H1 (cell line): Measurements from ENCODE around the gene KIF25. TPM values are rescaled to one million over a fixed set of nuclear protein-coding genes. Genes with fewer than 3 reads are reported as not detected.

Experiments used
- ATF2 ChIP-seq: IDR thresholded peaks from 2 replicates; pipeline ENCODE4 v1.6.1; 2012; ENCODE audit warnings: low read length, inconsistent platforms
- KDM1A ChIP-seq: fragments of 200-600, 300-600 bp; sonication (generic); IDR thresholded peaks from 2 replicates; pipeline ENCODE4 v1.7.1; 2016; ENCODE audit warnings: mild to moderate bottlenecking, low read length, borderline replicate concordance
- polyA plus RNA-seq, 7 experiments: library from polyadenylated mRNA; depleted of rRNA in 3 of 7; stranded (reverse) in 5 of 7; unstranded in 2 of 7; fragments of >200 nt in 5 of 7; fragments of 200-250 nt in 2 of 7; gene quantifications; 1 replicate in 5 of 7; 2 replicates in 1 of 7; 4 replicates in 1 of 7; pipeline versions ENCODE4 v1.2.1 to v1.2.3, GENCODE V29; 2011 to 2013; ENCODE audit warnings: missing spikeins in 2 of 7, mixed read lengths in 2 of 7
- total RNA-seq: library from RNA; stranded (reverse); fragmentation: NEBNext Ultra II Directional; extraction: Animal tissue kit (Norgen Biotek cat#: 25700); gene quantifications from 2 replicates; pipeline ENCODE4 v1.2.1, GENCODE V29; 2021

Gene KIF25
- total and polyA plus RNA-seq, 2 of the 8 experiments (the other 6 are each of a cell fraction or from before 2014, with no cell fraction given) = 1.5 to 2.0 TPM

GRCh38 chr6:168041928-168042327 is 44.5 kb downstream of the KIF25 start (continued):
- TF ChIP-seq KDM1A (no peak), ATF2 (no peak)
